ENCODE results near the gene SPINT4.

DNA sequence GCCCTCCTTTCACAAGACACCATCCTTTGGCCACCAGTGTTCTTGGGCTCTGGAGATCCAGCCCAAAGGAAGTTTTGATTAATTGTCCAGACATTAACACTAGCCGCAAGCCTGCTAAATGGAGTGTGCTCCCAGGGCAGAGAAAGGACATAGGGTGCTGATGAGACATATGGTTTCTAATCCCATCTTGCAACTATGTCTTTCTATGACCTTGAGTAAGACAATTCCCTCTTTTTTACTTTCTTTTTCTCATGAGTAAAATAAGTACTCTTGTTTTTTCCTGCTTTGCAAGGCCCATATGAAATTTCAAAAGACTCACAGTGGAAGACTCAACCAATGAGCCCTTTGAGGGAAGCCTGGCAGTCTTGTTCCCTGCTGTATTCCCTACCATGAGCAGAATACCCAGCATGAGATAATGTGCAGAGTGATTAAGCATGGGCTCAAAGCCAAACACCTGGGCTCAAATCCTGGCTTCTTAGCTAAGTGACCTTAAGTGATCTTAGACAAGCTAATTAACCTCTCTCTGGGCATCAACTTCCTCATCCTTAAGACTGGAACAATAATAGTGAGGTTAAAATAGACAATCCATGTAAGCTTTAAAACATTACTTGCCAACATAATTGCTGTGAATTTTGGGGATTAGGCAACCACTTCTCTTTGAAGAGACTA is 17.0 kb upstream of the SPINT4 start, which contains the start of gene WFDC10B:
- TF ChIP-seq POLR2A (IDR thresholded peaks at IDR 0.05): no peak
- TF ChIP-seq, protein P1, sequence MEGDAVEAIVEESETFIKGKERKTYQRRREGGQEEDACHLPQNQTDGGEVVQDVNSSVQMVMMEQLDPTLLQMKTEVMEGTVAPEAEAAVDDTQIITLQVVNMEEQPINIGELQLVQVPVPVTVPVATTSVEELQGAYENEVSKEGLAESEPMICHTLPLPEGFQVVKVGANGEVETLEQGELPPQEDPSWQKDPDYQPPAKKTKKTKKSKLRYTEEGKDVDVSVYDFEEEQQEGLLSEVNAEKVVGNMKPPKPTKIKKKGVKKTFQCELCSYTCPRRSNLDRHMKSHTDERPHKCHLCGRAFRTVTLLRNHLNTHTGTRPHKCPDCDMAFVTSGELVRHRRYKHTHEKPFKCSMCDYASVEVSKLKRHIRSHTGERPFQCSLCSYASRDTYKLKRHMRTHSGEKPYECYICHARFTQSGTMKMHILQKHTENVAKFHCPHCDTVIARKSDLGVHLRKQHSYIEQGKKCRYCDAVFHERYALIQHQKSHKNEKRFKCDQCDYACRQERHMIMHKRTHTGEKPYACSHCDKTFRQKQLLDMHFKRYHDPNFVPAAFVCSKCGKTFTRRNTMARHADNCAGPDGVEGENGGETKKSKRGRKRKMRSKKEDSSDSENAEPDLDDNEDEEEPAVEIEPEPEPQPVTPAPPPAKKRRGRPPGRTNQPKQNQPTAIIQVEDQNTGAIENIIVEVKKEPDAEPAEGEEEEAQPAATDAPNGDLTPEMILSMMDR (IDR thresholded peaks at IDR 0.05): no peak

Data from body of pancreas (tissue), 4 donors.